ENCODE measurements around the gene CDC42EP1. TPM values are rescaled to one million over a fixed set of nuclear protein-coding genes. Genes with fewer than 3 reads are reported as not detected.

CDC42EP1 gene
- total RNA-seq, 6 experiments from 2014 or later, result 29.2 to 117 (median 68.0) TPM

DNA sequence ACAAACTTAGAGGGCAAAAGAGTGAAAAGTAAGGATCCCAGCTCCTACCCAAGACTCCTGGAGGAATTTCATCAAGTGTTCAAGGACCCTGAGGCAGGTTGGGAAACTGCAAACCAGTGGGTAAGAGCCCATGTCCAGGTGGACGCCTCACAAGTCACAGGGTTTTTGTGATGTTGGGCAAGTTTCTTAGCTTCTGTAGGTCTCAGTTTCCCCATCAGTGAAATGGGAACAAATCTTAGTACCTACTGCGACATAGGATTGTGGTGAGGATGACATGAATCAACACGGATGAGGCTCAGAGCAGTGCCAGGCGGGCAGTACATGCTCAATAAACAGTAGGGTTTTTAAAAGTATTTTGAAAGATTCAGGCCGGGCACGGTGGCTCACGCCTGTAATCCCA lies 17.3 kb upstream of the CDC42EP1 start:
- ATAC-seq (no peak), DNase-seq (no peak)
- H3K4me3 ChIP-seq, result no peak overlapping the region
- intact Hi-C loops (cut with DNase I), result loop anchor here in 1 of 2 donors (5.0 kb wide), 1 partner anchor 44 kb away; no protein-coding TSS in a partner anchor
- no peaks in the 10 kb centered on the region for H3K27me3 ChIP-seq
- no peaks in the 10 kb centered on the region for H3K9me3 ChIP-seq
- no peaks in the 10 kb centered on the region for H3K36me3 ChIP-seq
- no peak overlapping the region for H3K27ac ChIP-seq
- 90% methylated on average over 5 of the region's 7 CpGs for WGBS (ENCODE audit: insufficient coverage, low coverage, low lambda C conversion rate, missing lambda C conversion rate)
- TF ChIP-seq, protein P1, sequence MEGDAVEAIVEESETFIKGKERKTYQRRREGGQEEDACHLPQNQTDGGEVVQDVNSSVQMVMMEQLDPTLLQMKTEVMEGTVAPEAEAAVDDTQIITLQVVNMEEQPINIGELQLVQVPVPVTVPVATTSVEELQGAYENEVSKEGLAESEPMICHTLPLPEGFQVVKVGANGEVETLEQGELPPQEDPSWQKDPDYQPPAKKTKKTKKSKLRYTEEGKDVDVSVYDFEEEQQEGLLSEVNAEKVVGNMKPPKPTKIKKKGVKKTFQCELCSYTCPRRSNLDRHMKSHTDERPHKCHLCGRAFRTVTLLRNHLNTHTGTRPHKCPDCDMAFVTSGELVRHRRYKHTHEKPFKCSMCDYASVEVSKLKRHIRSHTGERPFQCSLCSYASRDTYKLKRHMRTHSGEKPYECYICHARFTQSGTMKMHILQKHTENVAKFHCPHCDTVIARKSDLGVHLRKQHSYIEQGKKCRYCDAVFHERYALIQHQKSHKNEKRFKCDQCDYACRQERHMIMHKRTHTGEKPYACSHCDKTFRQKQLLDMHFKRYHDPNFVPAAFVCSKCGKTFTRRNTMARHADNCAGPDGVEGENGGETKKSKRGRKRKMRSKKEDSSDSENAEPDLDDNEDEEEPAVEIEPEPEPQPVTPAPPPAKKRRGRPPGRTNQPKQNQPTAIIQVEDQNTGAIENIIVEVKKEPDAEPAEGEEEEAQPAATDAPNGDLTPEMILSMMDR (IDR thresholded peaks at IDR 0.05), result no peak
- TF ChIP-seq POLR2A (IDR thresholded peaks at IDR 0.05), result no peak
- H3K4me1 ChIP-seq, result peaks cover 0 to 36% (median 17%) of the 10 kb centered on the region in 4 donors

DNA sequence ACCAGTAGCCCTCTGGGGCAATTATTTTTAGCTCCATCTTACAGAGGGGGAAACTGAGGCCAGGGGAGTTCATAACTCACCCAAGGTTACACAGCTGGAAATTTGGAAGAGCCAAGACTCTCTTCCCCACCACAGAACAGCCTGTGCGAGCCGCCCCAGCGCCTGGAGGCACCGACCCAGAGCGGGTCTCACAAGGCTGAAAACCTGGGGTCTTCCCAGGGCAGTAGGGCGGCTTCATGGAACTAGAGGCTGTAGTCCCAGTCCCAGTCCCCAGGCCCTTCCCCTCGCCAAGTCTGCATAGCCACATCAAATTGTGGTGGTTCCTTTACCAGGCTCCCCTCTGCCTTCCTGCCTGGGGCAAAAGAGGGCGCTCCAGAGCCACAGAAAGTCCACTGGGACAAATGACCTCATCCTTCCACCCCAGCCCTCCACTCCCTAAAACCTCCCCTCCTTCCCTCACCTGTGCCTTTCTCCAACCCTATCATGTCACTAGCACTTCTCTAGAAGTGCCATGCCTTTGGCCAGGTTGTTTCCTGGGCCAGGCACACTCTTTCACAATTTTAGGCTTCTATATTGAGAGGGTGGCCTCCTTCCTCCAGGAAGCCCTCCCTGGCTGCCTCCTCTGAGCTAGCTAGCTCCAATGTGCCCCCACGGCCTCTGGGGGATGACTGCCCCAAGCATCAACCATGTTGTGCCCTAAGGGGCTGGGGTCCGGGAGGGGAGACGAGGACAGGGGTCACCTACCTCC lies 15.2 kb upstream of the CDC42EP1 start:
- TF ChIP-seq POLR2A (IDR thresholded peaks at IDR 0.05), result no peak
- TF ChIP-seq, protein P1 (IDR thresholded peaks at IDR 0.05), result peak; percentile 78 to 89 (median 86)
- 6% methylated on average over 6 of the region's 11 CpGs for WGBS (ENCODE audit: insufficient coverage, low coverage, low lambda C conversion rate, missing lambda C conversion rate)
- peak; percentile 82 to 89 (median 86) for DNase-seq
- Histone ChIP-seq H3K27me3 (no peaks in the 10 kb centered on the region), H3K4me1 (peaks cover 0 to 52% (median 24%) of the 10 kb centered on the region in 4 donors), H3K27ac (peak overlapping the region; percentile 85 to 89 (median 86)), H3K36me3 (no peaks in the 10 kb centered on the region), H3K9me3 (no peaks in the 10 kb centered on the region), H3K4me3 (peak overlapping the region in 1 of 3 donors; percentile 44)
- ATAC-seq, result peak; percentile 68 to 75 (median 69)
- intact Hi-C loops (cut with DNase I), result loop anchor here in 1 of 2 donors (5.0 kb wide), 1 partner anchor 42 kb away; no protein-coding TSS in a partner anchor

DNA sequence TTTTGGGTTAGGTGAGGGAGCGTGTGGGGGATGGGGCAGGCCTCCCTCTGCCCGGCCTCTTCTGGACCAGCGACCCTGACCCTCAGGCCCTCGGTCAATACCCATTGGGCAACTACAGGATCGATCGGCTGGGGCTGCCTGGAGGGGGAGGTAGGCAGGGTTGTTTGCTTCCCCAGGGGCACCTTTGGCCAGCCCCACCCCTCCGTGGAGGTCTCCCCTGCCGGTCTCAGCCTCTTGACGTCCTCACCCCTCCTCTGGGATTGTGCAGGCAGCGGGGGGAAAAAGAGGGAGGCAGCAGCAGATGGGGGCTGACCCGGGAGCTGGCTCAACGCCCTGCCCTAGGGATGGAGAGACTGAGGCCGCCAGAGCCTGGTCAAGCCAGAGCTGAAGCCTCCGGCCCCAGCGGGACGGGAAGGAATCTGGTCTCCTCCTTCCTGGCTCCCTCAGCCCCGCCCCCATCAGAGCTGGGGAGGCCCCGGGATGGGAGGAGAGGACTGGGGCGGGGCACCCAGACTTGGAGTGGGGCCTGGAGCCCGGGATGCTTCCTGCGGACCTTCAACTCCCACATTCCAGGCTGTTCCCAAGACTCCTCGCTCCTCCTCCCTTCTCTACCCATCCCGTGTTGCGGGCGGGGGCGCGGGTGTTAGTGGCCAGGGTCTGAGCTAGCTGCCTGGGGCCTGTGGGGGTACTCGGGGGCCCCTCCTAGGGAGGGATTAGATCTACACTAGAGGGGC lies 14.4 kb upstream of the CDC42EP1 start:
- TF ChIP-seq, protein P1 (IDR thresholded peaks at IDR 0.05), result no peak
- peak; percentile 63 for TF ChIP-seq POLR2A (IDR thresholded peaks at IDR 0.05)
- Histone ChIP-seq H3K27ac (peak overlapping the region; percentile 85 to 89 (median 86)), H3K27me3 (no peaks in the 10 kb centered on the region), H3K36me3 (no peaks in the 10 kb centered on the region), H3K4me1 (peaks cover 0 to 58% (median 27%) of the 10 kb centered on the region in 4 donors), H3K9me3 (no peaks in the 10 kb centered on the region), H3K4me3 (peak overlapping the region in 2 of 3 donors; percentile 34 to 44)
- WGBS (ENCODE audit: insufficient coverage, low coverage, low lambda C conversion rate, missing lambda C conversion rate), result 0% methylated on average over 1 of the region's 28 CpGs
- intact Hi-C loops (cut with DNase I), result no loop called here
- ATAC-seq, result peak; percentile 66 to 83 (median 77)
- DNase-seq, result peak; percentile 93 to 95 (median 95)

DNA sequence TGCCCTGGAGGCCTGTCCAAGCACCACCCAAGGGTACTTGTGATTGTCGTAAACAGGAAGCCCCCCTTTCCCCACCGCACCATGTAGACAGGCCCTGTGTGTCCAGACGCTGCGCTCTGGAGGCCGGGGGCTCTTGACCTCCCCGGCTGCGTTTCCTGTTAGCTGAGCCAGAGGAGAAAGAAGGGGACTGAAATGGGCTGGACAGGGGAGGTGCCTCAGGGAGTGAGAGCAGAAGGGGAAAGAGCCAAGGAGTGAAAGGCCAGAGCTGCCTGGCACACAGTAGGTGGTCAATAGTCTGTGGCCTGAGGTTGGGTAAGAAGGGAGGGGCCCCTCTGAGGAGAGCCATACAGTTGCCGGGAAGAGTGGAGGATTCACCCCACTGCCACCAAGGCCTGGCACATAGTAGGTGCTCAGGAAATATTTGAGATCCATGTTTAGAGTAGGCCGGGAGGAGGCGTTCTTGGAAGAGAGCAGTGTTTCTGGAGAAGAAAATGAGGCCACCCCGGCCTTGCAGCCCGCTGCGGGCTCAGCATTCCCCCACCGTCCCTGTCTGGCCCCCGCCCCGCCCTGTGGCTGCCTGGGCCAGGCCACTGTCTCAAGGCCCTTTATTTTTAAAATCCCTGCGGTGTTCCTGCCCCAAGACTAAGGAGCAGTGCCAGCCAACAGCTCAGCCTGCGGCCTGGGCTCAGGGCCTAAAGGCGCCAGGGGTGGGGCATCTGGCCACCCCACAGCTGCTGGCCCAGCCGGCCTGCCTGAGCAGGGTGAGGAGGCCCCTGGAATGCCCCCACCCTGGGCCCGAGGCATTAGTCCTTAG lies 13.6 kb upstream of the CDC42EP1 start:
- peak overlapping the region in 1 of 3 donors; percentile 34 for H3K4me3 ChIP-seq
- 24% methylated on average over 8 of the region's 21 CpGs for WGBS (ENCODE audit: insufficient coverage, low coverage, low lambda C conversion rate, missing lambda C conversion rate)
- H3K9me3 ChIP-seq, result no peaks in the 10 kb centered on the region
- ATAC-seq, result peak; percentile 22 to 40 (median 24)
- peak; percentile 68 to 78 (median 78) for DNase-seq
- H3K36me3 ChIP-seq, result no peaks in the 10 kb centered on the region
- intact Hi-C loops (cut with DNase I), result no loop called here
- H3K4me1 ChIP-seq, result peaks cover 0 to 60% (median 27%) of the 10 kb centered on the region in 4 donors
- TF ChIP-seq POLR2A (IDR thresholded peaks at IDR 0.05), result no peak
- TF ChIP-seq, protein P1 (IDR thresholded peaks at IDR 0.05), result no peak
- H3K27ac ChIP-seq, result peak overlapping the region; percentile 85 to 89 (median 86)
- no peaks in the 10 kb centered on the region for H3K27me3 ChIP-seq
